B cell (primary cell): ENCODE results near the gene MPZL2. TPM values are rescaled to one million over a fixed set of nuclear protein-coding genes. Genes with fewer than 3 reads are reported as not detected.

Experiments
- ATAC-seq: fragments of 200-7000 bp; cut with Tn5 transposase; one replicate; pipeline ENCODE4 v1.10.0; 2021; ENCODE audit warnings: low read depth, mild to moderate bottlenecking, moderate number of reproducible peaks, moderate library complexity
- CTCF ChIA-PET: fragments of 350-600 bp; sonication (Branson Sonifier 250); formaldehyde crosslinking; loops from one replicate; lab custom pipeline; 2021; ENCODE audit warnings: antibody characterized with exemption, inconsistent platforms; lab: Charles Lee
- POLR2A ChIA-PET: fragments of 350-600 bp; sonication (Branson Sonifier 250); formaldehyde crosslinking; loops from one replicate; lab custom pipeline; 2021; ENCODE audit warnings: antibody characterized with exemption; lab: Charles Lee
- DNase-seq: peaks from one replicate; pipeline ENCODE4 v3.0.0; 2013
- H2AFZ ChIP-seq: 2 replicates; pipeline ENCODE4 v1.6.1; 2012; ENCODE audit warnings: mild to moderate bottlenecking, low read depth, low read length; ENCODE audit not compliant: insufficient read depth, poor library complexity, severe bottlenecking
- H3K27ac ChIP-seq, 2 donors: 1 replicate in 1 of 2; 2 replicates in 1 of 2; pipeline ENCODE4 v1.5.1; 2012 to 2013; ENCODE audit warnings: low read length in 2 of 2, mild to moderate bottlenecking in 2 of 2, moderate library complexity in 1 of 2
- H3K27me3 ChIP-seq, 4 experiments: fragments of 200-600 bp in 1 of 4; sonication (generic) in 1 of 4; replicated peaks in 1 of 4; 1 replicate in 2 of 4; 2 replicates in 2 of 4; pipeline versions ENCODE4 v1.6.1 to v1.7.0; 2013 to 2016; ENCODE audit warnings: low read length in 3 of 4, mild to moderate bottlenecking in 2 of 4, mixed read lengths in 1 of 4, moderate library complexity in 1 of 4; ENCODE audit not compliant: insufficient read depth in 4 of 4, control insufficient read depth in 3 of 4; ENCODE audit errors: control extremely low read depth in 1 of 4
- H3K36me3 ChIP-seq, 2 experiments: replicated peaks in 1 of 2; 1 replicate in 1 of 2; 2 replicates in 1 of 2; pipeline versions ENCODE4 v1.6.1 to v1.7.1; 2013; ENCODE audit warnings: low read length in 1 of 2; ENCODE audit not compliant: insufficient read depth in 2 of 2, control insufficient read depth in 1 of 2; ENCODE audit errors: control extremely low read depth in 1 of 2, extremely low read depth in 1 of 2
- H3K4me1 ChIP-seq, 2 donors: fragments of 200-600 bp in 1 of 2; sonication (generic) in 1 of 2; 1 replicate in 1 of 2; 2 replicates in 1 of 2; pipeline versions ENCODE4 v1.5.1 to v1.6.1; 2013 to 2017; ENCODE audit warnings: low read length in 2 of 2; ENCODE audit not compliant: control insufficient read depth in 2 of 2, insufficient read depth in 2 of 2
- H3K4me2 ChIP-seq: replicated peaks from 2 replicates; pipeline ENCODE3; 2012; ENCODE audit warnings: mild to moderate bottlenecking, low read depth, low read length; ENCODE audit not compliant: poor library complexity, severe bottlenecking
- H3K4me3 ChIP-seq, 5 experiments: fragments of 200-600 bp in 1 of 5; sonication (generic) in 1 of 5; 1 replicate in 3 of 5; 2 replicates in 2 of 5; pipeline versions ENCODE4 v1.5.1 to v1.7.0; 2011 to 2016; ENCODE audit warnings: low read length in 4 of 5, mild to moderate bottlenecking in 4 of 5, low read depth in 2 of 5, control low read depth in 1 of 5, moderate library complexity in 1 of 5; ENCODE audit not compliant: insufficient read depth in 1 of 5; ENCODE audit errors: control extremely low read depth in 1 of 5, extremely low read depth in 1 of 5
- H3K79me2 ChIP-seq: fragments of 200-600 bp; sonication (generic); one replicate; pipeline ENCODE4 v1.6.0; 2016; ENCODE audit warnings: low read length; ENCODE audit not compliant: control insufficient read depth, insufficient read depth
- H3K9ac ChIP-seq: fragments of 200-600 bp; sonication (generic); 2 replicates; pipeline ENCODE4 v1.6.1; 2017; ENCODE audit warnings: mild to moderate bottlenecking, low read length, moderate library complexity
- H3K9me3 ChIP-seq, 3 donors: one replicate each; pipeline versions ENCODE4 v1.6.1 to v1.7.1; 2013; ENCODE audit warnings: low read length in 2 of 3; ENCODE audit not compliant: control insufficient read depth in 2 of 3, insufficient read depth in 1 of 3; ENCODE audit errors: control extremely low read depth in 1 of 3
- H4K20me1 ChIP-seq: 2 replicates; pipeline ENCODE4 v1.6.0; 2012; ENCODE audit warnings: mild to moderate bottlenecking, low read length; ENCODE audit not compliant: insufficient read depth, control insufficient read depth, poor library complexity, severe bottlenecking
- H3K27ac Mint-ChIP-seq: one replicate; pipeline ENCODE4 v1.8.0; 2021; ENCODE audit warnings: mixed read lengths
- H3K27me3 Mint-ChIP-seq: one replicate; pipeline ENCODE4 v1.8.0; 2021; ENCODE audit warnings: mixed read lengths
- H3K4me1 Mint-ChIP-seq: one replicate; pipeline ENCODE4 v1.8.0; 2021; ENCODE audit warnings: mixed read lengths
- H3K4me3 Mint-ChIP-seq: one replicate; pipeline ENCODE4 v1.8.0; 2021; ENCODE audit warnings: mixed read lengths
- H3K9me3 Mint-ChIP-seq: one replicate; pipeline ENCODE4 v1.8.0; 2022; ENCODE audit warnings: mixed read lengths; ENCODE audit not compliant: insufficient read depth
- EZH2 ChIP-seq: IDR thresholded peaks from 2 replicates; pipeline ENCODE4 v1.6.1; 2012; ENCODE audit warnings: borderline replicate concordance, low read depth, mild to moderate bottlenecking, moderate library complexity, low read length; ENCODE audit not compliant: insufficient read depth, poor library complexity, severe bottlenecking
- WGBS: methylation state at CpG from one replicate; pipeline ENCODE4 v1.1.5; 2013; ENCODE audit warnings: missing lambda C conversion rate; ENCODE audit not compliant: insufficient coverage; 5-methylcytosine and 5-hydroxymethylcytosine counted together
- intact Hi-C: fragments of 100-400 bp; cut with micrococcal nuclease; formaldehyde crosslinking; loops from one replicate; pipeline ENCODE4 v1.10.0; 2022
- polyA plus RNA-seq: library from polyadenylated mRNA; depleted of rRNA; stranded (reverse); fragments of >200 nt; gene quantifications from 2 replicates; pipeline ENCODE4 v1.2.3, GENCODE V29; 2012
- total RNA-seq, 2 donors: library from RNA; stranded (reverse); fragments of 120-200 nt in 1 of 2; gene quantifications; 1 replicate in 1 of 2; 2 replicates in 1 of 2; pipeline versions ENCODE4 v1.2.3 to v1.2.4, GENCODE V29; 2013 to 2022
- TF ChIP-seq, protein P1 (sequence below): fragments of 200-600 bp; IDR thresholded peaks from one replicate; pipeline ENCODE4 v1.8.0; 2022; ENCODE audit warnings: antibody characterized with exemption, mild to moderate bottlenecking

MPZL2 gene
- total and polyA plus RNA-seq, 2 donors (not counting 1 experiment from before 2014, with no cell fraction given), result 1.2 TPM; not detected in 1

DNA sequence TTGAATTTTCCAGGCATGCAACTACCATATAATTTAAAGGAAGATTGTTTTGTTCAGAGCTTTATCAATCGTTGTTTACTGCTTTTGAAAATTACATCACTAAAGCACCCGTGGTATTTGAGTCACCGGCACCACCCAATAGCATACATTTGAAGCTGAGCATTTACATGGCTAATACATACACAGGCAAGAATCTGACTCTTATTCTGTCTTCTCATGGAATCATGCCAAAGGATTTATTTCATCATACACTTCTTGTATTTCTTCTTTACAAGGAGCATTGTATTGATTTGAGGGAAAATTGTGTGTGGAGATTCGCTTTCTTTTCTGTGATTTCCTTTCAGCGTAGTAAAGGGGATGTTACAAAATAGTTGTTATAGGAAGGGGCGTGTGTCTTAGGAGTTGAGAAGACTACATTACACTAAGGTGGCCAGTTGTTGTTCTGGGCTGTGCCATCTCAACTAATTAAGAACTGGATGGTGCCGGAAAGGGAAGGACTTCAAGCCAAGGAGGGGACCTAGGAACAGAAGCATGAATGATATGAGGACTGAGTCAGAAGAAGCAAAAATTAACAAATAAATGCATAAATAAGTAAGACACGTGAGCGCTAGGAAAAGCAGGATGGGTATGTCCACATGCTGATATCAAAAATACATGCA lies 27.5 kb upstream of the MPZL2 start:
- no peak overlapping the region for H3K9ac ChIP-seq
- intact Hi-C loops, result loop anchor here (1.0 to 2.0 kb wide), 2 partner anchors 93 to 147 kb away; no protein-coding TSS in a partner anchor
- CTCF ChIA-PET, result interaction anchor here (0.8 to 6.1 kb wide), 10 partner anchors 8 to 110 kb away, joined by 3 to 87 read pairs (median 4); no protein-coding TSS in a partner anchor
- ATAC-seq, result no peak
- no peaks in the 10 kb centered on the region for H3K4me1 ChIP-seq
- no peak overlapping the region for H3K27ac ChIP-seq
- no peaks in the 10 kb centered on the region for H3K9me3 ChIP-seq
- H3K4me3 Mint-ChIP-seq, result no peak overlapping the region
- H2AFZ ChIP-seq, result no peak overlapping the region
- no peak overlapping the region for H3K27ac Mint-ChIP-seq
- no peak overlapping the region for H3K4me2 ChIP-seq
- H3K27me3 Mint-ChIP-seq, result peaks cover 31% of the 10 kb centered on the region
- no peaks in the 10 kb centered on the region for H3K36me3 ChIP-seq
- no peak overlapping the region for H3K4me3 ChIP-seq
- no peaks in the 10 kb centered on the region for H3K79me2 ChIP-seq
- POLR2A ChIA-PET, result interaction anchor here (0.6 kb wide), 1 partner anchor 577 kb away, joined by 4 read pairs; no protein-coding TSS in a partner anchor
- H3K4me1 Mint-ChIP-seq, result peaks cover 2% of the 10 kb centered on the region
- TF ChIP-seq, protein P1, sequence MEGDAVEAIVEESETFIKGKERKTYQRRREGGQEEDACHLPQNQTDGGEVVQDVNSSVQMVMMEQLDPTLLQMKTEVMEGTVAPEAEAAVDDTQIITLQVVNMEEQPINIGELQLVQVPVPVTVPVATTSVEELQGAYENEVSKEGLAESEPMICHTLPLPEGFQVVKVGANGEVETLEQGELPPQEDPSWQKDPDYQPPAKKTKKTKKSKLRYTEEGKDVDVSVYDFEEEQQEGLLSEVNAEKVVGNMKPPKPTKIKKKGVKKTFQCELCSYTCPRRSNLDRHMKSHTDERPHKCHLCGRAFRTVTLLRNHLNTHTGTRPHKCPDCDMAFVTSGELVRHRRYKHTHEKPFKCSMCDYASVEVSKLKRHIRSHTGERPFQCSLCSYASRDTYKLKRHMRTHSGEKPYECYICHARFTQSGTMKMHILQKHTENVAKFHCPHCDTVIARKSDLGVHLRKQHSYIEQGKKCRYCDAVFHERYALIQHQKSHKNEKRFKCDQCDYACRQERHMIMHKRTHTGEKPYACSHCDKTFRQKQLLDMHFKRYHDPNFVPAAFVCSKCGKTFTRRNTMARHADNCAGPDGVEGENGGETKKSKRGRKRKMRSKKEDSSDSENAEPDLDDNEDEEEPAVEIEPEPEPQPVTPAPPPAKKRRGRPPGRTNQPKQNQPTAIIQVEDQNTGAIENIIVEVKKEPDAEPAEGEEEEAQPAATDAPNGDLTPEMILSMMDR, result no peak
- TF ChIP-seq EZH2, result no peak
- H3K27me3 ChIP-seq, result peaks cover 0 to 7% (median 2%) of the 10 kb centered on the region in 4 experiments
- no peak for DNase-seq
- no peaks in the 10 kb centered on the region for H3K9me3 Mint-ChIP-seq
- WGBS, result 100% methylated on average over 4 of the region's 9 CpGs
- no peaks in the 10 kb centered on the region for H4K20me1 ChIP-seq

DNA sequence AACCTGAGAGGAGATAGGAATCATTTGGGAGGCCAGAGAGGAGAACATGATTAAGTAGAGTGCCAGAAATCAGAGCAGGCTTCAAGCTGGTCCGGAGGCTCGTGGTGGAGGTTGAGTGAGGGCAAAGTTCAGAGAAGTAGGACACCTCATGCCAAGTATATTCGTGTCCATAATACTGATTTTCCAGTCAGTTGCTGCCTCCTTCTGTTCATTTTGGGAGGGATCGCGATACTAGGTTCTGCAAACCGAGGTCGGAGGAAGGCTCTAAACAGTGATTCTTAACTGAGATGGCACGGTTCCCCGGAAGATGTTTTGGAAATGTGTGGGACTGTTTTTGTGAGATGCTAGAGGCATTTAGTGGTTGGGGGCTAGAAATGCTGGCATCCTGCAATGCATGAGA lies 26.8 kb upstream of the MPZL2 start:
- Histone ChIP-seq H3K27ac (no peak overlapping the region), H3K4me1 (no peaks in the 10 kb centered on the region), H3K36me3 (no peaks in the 10 kb centered on the region), H4K20me1 (no peaks in the 10 kb centered on the region), H2AFZ (peak overlapping the region; percentile 35), H3K9ac (no peak overlapping the region), H3K4me3 (no peak overlapping the region), H3K9me3 (no peaks in the 10 kb centered on the region), H3K79me2 (no peaks in the 10 kb centered on the region), H3K27me3 (peaks cover 0 to 7% (median 2%) of the 10 kb centered on the region in 4 experiments), H3K4me2 (no peak overlapping the region)
- intact Hi-C loops, result loop anchor here (1.0 to 2.0 kb wide), 2 partner anchors 93 to 146 kb away; no protein-coding TSS in a partner anchor
- WGBS, result 13% methylated on average over 7 of the region's 9 CpGs
- ATAC-seq (peak; percentile 49), DNase-seq (peak; percentile 54)
- ChIA-PET POLR2A (interaction anchor here (0.6 kb wide), 1 partner anchor 578 kb away, joined by 4 read pairs; no protein-coding TSS in a partner anchor), CTCF (interaction anchor here (0.8 to 6.1 kb wide), 10 partner anchors 9 to 109 kb away, joined by 3 to 87 read pairs (median 4); no protein-coding TSS in a partner anchor)
- Mint-ChIP-seq H3K4me1 (peaks cover under 1% of the 10 kb centered on the region), H3K9me3 (no peaks in the 10 kb centered on the region), H3K27me3 (peaks cover 34% of the 10 kb centered on the region), H3K4me3 (no peak overlapping the region), H3K27ac (no peak overlapping the region)
- TF ChIP-seq, protein P1, result peak; percentile 37
- no peak for TF ChIP-seq EZH2
